GM11168 (cell line): ENCODE data around the gene DPF3.

Experiments used
- in situ Hi-C: fragments of 300-500 bp; cut with MboI; formaldehyde crosslinking; loops from one replicate; pipeline ENCODE4 v1.12.0; 2022; ENCODE audit warnings: low sequenced_read_pairs; ENCODE audit not compliant: unreplicated experiment

Gene DPF3

DNA sequence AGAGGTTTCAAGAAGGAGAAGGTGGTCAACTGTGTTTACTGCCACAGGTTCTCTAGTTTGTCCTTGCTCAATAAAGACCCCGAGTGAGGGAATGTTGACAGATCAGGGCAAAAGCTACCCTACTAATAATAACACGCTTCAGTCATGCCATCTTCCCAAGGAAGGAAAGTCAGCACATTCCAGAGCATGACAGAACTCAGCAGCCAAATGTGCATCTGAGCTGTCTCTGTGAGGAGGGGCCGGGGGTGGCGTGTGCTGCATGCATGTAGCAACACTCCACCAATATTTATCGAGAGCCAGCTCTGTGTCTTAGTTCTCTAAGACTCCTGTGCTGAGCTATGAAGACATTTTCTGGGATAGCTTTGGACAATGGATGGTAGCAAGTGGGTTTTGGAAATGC lies 260.4 kb downstream of the DPF3 start:
- in situ Hi-C loops, result no loop called here

DNA sequence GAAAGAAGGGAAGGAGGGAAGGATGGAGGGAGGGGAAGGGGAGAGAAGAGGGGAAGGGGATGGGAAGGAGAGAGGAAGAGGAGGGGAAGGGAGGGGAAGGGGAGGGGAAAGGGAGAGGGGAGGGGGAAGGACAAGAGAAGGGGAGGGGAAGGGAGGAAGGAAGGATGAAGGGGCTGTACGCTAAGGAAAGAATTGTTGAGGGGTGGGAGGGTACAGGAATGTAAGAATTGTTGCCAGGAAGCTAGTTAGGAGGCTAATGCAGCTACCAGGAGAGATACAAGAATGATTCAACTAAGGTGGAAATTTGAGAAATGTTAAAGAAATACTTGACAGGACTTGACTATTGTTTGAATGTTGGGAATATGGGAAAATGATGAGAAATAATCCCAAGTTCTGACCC lies 261.2 kb downstream of the DPF3 start:
- in situ Hi-C loops, result no loop called here

DNA sequence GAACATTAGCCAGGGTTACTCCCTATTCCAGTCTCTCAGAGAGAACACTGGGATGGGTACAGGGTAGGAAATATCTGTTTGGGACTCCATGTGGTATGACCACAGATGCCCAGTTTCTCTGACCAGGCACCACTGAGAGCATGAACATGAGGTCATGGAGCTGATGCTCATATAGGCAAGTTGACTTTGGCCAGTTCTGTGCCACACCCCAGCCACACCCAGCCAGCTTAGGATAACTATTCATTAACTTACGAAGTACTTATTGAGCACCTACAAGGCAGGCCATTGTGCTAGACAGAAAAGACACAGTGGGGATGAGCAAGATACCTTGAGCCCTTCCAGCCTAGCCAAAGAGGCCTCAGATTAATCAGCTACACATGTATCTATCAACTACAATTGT lies 262.5 kb downstream of the DPF3 start:
- in situ Hi-C loops, result no loop called here

DNA sequence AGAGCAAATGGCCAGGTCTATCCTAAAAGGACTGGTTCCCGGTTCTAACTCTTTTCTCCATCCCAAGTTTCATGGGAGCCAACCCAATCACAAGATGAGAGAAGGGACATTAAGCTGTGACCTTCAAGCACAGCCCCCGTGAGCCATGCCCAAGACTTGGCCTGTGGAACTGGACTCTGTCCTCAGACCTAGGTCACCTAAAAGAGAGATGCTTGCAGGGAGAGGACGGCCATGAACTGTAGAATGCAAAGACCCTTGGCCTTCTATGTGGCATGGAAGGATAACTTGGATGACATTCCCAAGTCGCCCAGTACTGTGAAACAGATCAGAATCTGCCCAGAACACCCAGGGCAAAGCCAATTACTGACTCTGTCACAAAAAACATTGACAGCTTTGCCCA lies 263.5 kb downstream of the DPF3 start:
- in situ Hi-C loops, result no loop called here

DNA sequence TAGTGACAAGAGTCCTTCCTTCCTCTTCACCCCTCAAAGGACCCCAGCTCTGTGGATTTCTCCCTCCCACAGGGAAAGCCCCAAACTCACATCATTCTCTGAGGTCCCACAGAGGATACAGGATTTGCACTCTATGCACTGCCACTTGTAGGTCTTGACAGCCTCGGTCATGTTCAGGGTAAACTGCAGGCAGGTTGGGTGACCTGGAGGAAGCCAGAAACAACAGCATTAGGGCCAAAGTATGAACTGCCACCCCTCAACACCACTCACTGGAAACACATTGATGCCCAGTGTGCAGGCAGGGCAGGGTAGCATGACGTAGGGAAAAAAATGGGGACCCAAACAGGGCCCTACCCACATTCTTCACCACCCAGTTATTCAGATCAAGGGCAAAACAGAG lies 264.4 kb downstream of the DPF3 start:
- in situ Hi-C loops, result no loop called here

DNA sequence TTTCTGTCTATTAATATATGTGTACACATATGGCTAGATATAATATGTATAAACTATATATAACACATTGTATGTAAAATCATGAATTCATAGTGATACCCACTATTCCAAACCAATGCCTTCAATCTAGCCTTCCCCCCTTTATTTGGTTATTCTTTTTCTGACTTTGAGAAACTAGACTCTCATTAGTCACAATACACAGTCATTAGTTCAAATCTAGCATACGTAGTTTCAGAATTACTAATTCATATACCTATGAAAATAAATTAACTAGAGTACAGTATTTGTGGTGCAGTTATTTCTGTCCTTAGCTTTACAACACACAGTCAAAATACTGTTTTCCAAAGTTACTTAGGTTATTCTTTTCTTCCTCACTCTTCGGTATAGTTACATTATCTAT lies 268.2 kb downstream of the DPF3 start:
- in situ Hi-C loops, result no loop called here

DNA sequence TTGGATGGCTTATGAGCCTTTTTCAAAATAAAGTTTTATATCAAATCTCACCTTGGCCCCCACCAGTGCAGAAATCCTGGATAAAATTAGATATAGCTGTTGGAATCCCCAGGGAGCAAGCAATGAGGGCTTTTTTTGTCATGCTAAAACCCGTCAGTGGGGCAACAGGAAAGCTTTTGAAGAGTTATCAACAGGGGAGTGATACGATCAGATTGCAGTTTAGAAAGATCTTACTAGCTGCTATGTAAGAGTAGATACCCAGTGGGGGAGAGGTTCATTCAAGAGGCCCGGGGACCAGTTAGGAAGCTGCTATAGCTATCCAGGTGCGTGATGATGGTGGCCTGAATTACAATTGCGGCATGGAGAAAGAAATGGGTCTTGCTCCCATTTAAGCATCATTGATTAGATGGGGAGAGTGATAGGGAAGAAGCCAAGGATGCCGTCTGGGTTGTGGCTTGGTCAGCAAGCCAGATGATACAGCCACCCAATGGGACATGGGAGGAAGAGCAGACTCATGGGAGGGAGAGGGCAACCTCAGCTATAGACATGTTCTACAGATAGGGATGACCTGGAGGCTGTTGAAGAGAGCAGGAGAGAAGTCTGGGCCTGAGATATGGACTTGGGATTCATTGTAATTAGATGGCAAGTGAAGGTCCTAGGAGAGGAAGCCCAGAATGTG lies 272.4 kb downstream of the DPF3 start:
- in situ Hi-C loops, result no loop called here

DNA sequence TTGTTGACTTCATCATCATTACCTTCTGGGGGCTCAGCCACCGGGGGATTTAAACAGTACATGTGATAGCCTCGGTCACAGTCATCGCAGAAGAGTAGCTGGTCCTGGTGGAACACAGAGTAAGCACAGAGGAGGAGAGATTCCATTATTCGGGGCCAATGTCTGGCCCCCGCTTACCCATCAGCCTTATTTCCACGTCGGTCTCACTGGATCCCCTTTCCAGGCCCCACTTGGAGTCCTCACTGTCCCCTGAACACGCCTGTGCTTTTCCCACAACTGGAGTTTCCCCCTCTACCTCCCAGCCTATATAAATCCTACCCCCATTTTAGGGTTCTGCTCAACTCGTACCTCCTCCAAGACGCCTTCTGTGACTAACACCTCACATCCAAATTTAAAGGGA lies 274.0 kb downstream of the DPF3 start:
- in situ Hi-C loops, result no loop called here

DNA sequence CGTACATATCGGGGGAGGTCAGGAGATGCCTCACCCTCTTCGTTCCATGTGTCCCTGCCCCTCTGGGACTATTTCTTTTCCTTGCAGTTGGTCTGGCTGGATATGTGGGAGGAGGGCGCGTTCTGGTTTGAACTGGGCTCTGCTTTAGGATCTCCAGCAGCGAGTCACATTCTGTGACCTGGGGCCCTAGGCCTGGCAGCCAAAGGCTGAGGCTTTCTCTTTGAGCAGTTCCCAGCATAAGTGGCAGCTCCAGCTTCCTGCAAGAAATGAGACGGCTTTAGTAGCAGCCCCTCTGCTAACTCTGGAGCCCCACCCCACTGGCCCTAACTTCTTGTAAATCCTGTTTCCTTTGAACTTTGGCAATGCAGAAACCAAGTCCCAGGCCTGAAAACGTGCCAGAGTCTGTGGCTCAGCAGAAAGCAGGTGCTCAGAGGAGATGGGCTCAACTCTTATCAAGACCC lies 274.8 kb downstream of the DPF3 start:
- in situ Hi-C loops, result no loop called here

DNA sequence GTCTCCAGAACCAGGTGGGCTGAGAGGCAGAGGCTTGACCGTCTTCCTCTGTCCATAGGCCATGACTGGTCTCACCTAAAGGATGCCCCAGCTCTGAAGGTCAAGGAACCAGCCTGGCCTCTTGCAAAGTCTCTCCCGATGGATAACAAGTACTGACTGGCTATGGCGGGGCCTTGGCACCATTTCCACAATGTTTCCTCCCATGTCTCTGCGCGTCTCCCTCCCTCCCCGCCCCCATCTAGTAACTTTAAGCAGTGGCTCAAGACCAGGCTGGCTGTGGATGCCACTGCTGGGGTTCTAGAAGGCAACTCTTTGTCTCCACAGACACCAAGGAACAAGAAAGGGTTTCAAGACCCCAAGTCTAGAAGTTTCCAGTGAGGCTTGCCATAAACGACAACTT lies 275.5 kb downstream of the DPF3 start:
- in situ Hi-C loops, result no loop called here

DNA sequence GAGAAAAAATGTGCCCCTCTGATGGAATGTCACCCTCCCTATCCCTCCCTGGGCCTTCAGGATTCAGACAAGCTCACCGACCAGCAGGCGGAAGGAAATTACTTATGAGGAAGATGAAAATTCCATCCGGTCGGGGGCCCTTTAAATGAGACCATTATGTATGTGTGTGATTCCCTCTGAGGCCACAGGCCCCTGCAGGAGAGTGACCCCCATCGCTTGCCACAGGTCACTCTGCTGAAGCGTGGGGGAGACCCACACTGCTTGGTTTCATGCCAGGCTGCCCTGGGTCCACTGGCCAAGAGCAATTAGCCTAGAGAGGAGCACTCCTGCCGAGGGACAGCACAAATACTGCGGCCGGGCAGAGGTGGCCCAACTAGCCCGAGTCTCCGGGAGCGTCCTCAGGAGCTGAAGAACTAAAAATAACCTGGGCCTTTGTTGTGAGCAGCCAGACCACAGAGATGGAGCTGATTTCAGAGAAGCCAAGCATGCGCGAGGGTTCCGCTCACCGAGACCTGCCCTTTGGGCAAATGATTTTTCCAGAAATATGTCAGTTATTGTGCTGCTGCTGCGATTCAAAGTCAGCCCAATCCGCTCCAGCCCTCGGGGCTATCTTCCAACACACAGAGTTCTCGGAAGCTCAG lies 276.4 kb downstream of the DPF3 start:
- in situ Hi-C loops, result no loop called here

DNA sequence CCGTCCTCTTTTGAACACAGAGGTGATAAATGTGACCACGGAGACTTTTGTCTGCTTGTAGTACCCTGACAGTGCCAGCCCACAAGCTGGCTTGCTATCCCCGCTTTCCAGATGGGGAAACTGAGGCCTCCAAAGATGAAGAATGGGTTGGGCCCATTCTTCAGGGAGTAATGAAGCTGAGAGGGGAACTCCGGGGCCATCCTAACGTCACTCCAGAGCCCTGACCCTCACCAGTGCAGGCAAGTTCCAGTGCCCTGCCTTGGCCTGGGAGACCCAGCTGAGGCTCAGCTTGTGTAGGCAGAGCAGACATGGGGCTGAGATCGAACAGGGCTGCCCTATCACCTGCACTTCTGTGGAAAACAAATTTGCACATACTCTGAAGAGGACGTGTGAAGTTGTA lies 277.1 kb downstream of the DPF3 start:
- in situ Hi-C loops, result no loop called here

DNA sequence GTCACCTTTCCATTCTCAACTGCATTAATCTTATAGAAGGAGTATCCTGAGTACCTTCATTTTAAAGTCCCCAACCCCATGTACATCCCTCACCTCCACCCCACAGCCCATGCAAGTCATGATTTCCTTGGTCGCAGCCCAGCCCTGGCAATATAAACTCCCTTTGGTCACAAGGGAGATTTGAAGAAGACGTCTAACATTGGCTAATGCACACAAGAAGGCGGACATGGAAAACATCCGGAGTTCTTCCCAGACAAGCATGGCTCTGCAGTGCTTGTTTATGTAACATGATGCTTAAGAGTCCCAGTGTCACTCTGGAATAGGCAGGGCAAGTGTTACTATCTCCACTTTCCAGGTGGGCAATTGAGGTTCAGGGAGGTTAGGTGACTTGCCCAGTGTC lies 277.6 kb downstream of the DPF3 start:
- in situ Hi-C loops, result no loop called here

DNA sequence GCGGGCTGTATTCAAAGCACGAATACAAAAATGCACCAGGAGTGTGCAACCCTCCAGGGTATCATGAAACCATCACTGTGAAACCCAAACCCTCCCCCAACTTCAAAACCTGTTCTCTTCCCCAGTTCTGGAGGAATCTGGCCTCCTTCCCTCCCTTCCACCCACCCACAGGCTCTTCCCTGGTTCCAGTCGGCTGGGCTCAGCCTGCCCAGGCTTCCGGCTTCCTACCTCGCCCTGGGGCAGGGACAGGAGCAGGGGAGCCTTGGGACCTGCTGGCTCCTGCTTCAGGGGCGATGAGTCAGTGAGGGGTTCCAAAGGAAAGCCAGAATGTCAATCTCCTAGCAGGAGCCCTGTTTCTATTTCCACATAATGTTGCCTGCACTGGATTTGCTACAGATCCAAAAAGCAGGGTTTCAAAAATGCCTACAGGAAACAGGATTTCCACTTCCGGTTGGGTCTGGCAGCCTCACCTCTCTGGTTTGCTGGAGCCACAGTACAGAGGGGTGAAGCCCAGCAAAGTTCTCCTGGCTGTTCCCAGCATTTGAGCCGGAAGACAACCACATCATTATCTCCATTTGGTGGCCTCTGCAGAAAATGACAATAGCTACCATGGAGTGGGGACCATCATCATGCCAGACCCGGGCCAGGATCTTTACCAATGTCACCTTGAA lies 278.3 kb downstream of the DPF3 start:
- in situ Hi-C loops, result no loop called here

DNA sequence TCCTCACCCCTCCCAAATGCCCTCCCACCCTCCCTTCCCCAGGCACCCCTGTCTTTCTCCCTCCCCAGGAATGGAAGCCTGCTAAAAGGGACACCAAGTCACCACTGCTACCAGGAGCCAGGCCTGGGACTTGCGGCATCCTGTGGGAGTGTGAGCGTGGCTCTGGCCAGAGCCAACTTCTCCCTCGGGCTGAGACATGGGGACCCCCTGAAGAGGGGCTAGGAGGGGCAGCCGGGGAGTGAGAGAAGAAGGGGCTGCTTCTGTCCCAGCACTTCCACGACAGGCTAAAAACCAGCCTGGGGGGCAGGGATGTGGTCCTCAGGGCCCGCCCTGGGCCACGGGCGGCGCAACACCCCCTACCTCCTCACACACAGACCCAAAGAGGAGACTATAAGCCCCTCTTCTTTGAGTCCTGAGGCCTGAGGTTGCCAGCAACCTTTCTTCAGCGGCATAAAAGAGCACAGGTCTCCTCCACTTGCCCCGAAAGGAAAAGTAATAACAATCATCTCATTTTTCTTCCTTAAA lies 278.9 kb downstream of the DPF3 start:
- in situ Hi-C loops, result no loop called here

DNA sequence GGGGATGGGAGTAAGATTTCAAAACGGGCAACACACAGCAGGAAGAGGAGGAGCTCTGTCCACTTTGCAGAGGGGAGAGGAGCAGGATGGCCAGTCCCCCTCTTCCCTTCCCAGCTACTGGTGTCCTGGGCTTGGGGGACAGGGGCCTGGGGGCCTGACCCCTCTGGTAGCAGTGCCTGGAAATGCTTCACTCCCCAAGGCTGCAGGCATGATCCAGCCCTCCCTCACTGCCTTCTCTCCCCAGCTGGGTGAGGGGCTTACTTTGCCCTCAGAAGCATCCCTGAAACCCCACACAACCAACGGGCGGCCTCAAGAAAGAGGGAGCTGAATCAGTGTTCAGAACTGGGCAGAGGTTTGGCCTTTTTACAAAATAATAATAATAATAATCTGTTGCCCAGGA lies 279.5 kb downstream of the DPF3 start:
- in situ Hi-C loops, result no loop called here

DNA sequence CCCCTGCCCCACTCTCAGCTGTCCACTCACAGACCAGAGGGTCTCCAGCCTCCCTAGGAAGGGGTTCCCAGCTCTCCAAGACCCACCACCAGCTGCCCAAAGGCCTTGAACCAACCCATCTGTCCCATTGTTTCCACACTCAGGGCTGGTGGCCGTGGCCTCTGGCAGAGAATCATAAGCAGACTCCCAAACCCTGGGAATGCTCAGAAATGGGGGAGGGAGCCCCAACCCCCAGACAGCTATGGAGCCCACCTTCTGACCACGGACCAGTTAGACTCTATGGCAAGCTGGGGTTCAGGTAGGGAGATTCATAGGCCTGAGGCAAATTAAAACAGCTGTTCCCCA lies 280.0 kb downstream of the DPF3 start:
- in situ Hi-C loops, result no loop called here

DNA sequence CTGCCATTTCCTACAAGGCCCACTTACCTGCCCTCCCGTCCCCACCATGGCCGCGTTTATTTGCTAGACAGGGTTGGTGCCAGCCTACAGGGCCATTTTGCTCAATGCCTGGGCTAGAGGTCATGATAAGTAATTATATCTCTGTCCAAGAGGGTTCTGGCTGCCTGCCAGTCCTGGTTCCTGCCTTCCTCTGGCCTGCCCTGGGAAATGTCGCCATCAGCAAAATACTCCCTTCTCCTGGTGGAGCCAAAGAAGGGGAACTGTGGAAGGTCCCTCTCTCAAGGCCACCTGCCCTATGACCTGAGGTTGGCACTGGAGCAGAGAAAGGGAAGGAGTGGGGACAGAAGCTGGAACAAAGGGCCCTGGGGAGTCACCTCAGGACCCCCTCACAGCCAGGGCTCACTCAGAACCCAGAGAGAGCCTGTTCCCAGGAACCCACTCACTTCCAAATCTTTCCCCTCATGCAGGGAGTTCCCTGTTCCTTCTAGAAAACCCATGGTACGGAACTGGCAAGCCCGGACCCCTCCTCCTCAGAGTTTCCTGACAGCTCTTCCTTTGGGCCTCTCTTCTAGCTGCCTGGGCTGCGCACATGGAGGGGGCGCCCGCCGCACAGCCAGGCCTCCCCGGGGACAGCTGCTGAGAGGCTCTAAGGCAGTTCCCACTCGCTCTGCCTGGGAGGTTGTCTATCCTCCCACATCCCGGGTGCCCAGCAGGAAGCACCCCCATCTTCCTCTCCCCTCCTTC lies 280.5 kb downstream of the DPF3 start:
- in situ Hi-C loops, result no loop called here

DNA sequence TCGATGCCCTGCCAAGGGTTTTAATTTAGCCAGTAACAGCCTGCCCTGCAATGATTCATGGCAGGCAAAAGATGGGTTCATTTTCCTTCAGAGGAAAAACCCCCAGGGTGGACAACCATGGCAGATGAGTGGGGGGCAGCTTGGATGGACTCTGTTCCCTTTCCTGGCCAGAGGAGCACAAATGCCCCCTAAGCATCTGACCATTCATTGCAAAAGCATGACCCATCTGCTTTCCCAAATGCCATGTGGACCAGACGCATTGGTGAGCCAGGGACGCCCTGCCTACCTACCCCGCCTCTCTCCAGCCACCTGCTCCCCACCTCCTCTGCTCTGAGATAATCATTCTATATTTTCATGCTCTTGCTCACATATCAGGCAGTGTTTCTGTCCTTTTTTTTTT lies 281.9 kb downstream of the DPF3 start:
- in situ Hi-C loops, result no loop called here

DNA sequence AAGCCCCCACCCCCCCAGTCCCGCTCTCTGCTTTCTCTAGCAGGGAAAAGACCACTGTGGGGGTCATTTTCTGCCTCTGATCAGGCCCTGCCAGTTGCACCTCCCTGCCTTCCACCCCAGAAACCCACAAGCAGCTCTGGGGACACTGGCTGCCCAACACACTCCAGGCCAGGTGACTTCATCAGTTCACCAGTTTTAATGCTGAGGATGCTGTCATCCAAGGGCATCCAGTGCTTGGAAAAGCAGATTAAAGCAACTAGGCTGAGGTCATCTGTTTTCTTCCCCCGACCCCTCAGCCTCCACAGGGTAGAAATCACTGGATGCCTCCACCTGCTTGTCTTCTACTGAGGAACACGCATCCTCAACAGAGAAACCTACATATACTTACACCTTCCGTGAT lies 282.4 kb downstream of the DPF3 start:
- in situ Hi-C loops, result no loop called here

DNA sequence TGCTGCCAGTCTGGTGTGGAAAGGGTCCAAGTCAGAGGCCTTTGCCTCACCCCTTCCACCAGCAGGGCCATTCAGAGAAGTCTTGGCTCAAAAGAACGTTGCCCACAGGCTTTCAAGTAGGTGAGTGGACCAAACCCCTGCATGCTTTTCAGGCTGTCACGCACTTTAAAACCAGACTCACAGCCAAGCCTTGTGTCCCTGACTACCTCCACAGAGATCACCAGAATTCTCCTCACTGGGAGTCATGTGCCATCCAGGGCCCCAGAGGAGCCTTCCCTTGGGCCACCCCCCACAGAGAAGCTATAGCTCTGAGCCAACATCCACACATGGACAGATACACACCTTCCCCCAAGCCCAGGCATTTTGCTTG lies 283.1 kb downstream of the DPF3 start:
- in situ Hi-C loops, result no loop called here
